HEK293T (cell line): Measurements from ENCODE around the gene NET1.

Source experiments
- ARNT ChIP-seq: fragments of 450-650 bp; IDR thresholded peaks from 2 replicates; pipeline ENCODE4 v1.6.1; 2017; ENCODE audit warnings: mild to moderate bottlenecking
- CTBP1 ChIP-seq: fragments of 450-650 bp; IDR thresholded peaks from 2 replicates; pipeline ENCODE4 v1.6.1; 2016; ENCODE audit warnings: borderline replicate concordance
- FOXA1 ChIP-seq: fragments of 450-650 bp; IDR thresholded peaks from 2 replicates; pipeline ENCODE4 v1.6.1; 2016; ENCODE audit warnings: mild to moderate bottlenecking
- NFRKB ChIP-seq: fragments of 450-650 bp; IDR thresholded peaks from 2 replicates; pipeline ENCODE4 v1.6.1; 2016; ENCODE audit warnings: mild to moderate bottlenecking, moderate library complexity

GRCh38 chr10:5365928-5366327, 46.4 kb upstream of the NET1 start:
- TF ChIP-seq CTBP1 (no peak), NFRKB (no peak), FOXA1 (no peak), ARNT (no peak)
